ENCODE measurements around the gene PDZRN3.

DNA sequence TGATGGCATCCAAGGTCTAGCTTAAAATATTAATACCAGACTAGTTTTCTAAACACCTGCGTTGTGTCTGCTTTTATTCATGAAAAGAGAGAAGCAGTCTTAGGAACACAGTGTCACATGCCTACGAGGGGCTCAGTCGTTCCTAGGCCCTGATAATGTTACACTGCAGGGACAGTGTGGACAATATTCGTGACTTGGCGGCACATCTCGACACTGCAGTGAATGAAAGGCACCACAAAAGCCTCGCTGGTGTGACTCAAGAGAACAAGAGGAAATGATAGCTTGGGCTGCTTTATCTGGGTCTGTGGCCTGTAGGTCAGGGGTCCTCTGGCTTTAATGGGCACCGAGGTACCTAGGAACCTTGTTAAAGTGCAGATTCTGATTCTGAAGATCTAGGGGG is 226.7 kb downstream of the PDZRN3 start:
- TF ChIP-seq CTCF (IDR thresholded peaks at IDR 0.05; ENCODE audit: low read depth, low read length, missing input control) (no peak), SP1 (IDR thresholded peaks at IDR 0.05) (no peak), GABPA (IDR thresholded peaks at IDR 0.05 in 1 of 2, conservative IDR thresholded peaks at IDR 0.05 in 1 of 2) (no peak), YY1 (IDR thresholded peaks at IDR 0.05) (no peak), NR2F2 (IDR thresholded peaks at IDR 0.05) (no peak), EGR1 (IDR thresholded peaks at IDR 0.05; ENCODE audit: low read depth in 2 of 2) (no peak), TAF1 (conservative IDR thresholded peaks at IDR 0.05) (no peak), REST (IDR thresholded peaks at IDR 0.05) (no peak), HNF4A (conservative IDR thresholded peaks at IDR 0.05) (no peak), FOXA2 (IDR thresholded peaks at IDR 0.05) (no peak)
- TF ChIP-seq, protein P1, sequence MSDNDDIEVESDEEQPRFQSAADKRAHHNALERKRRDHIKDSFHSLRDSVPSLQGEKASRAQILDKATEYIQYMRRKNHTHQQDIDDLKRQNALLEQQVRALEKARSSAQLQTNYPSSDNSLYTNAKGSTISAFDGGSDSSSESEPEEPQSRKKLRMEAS (IDR thresholded peaks at IDR 0.05): no peak
- TF ChIP-seq, protein P2, sequence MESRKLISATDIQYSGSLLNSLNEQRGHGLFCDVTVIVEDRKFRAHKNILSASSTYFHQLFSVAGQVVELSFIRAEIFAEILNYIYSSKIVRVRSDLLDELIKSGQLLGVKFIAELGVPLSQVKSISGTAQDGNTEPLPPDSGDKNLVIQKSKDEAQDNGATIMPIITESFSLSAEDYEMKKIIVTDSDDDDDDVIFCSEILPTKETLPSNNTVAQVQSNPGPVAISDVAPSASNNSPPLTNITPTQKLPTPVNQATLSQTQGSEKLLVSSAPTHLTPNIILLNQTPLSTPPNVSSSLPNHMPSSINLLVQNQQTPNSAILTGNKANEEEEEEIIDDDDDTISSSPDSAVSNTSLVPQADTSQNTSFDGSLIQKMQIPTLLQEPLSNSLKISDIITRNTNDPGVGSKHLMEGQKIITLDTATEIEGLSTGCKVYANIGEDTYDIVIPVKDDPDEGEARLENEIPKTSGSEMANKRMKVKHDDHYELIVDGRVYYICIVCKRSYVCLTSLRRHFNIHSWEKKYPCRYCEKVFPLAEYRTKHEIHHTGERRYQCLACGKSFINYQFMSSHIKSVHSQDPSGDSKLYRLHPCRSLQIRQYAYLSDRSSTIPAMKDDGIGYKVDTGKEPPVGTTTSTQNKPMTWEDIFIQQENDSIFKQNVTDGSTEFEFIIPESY (IDR thresholded peaks at IDR 0.05): no peak
- TF ChIP-seq, protein P3, sequence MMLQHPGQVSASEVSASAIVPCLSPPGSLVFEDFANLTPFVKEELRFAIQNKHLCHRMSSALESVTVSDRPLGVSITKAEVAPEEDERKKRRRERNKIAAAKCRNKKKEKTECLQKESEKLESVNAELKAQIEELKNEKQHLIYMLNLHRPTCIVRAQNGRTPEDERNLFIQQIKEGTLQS (IDR thresholded peaks at IDR 0.05): no peak
